ENCODE data around the gene CAMK2A. TPM values are rescaled to one million over a fixed set of nuclear protein-coding genes. Genes with fewer than 3 reads are reported as not detected.

The CAMK2A gene
- total and polyA plus RNA-seq, 4 donors, result 0.31 to 2.7 (median 1.0) TPM

DNA sequence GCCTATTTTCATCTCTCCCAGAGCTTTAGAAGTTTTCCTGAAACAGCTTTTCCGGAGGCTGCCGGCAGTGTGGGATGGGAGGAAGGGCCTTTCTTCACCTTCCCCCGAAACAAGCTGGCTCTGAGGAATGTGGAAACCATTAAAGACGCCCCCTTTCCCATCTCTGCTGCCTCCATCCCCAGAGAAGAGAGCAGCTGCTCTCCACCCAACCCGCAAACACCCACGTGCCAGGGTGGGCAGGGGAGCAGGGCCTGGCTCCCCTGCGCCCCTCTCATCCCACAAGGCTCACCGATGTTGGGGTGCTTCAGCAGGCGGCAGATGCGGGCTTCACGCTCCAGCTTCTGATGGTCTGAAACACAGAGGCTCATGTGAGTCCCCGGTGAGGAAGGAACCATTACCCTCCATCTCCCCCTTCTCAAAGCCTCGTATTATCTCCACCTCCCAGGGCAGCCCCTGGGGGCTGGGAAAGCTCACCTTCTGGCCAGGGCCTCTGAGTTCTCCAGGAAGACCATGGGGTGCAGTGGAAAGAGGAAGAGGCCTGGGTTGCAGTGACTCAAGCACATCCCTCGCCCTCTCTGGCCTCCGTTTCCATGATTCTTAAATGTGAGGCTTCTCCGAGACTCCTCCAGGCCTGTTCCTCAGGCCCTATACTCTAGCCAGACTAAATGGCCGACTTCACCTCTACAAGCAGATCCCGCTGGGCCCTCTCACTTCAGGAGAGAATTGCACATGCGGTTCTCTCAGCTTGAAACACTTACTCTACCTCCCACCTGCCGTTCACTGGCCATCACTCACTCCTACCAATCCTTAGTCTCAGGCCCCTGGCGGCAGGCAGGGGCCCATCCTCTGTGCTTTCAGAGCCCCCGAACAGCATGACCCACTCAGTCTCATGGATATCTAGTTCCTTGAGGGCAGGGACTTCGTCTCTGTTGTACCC is 24.6 kb downstream of the CAMK2A start:
- no peak for ATAC-seq (ENCODE audit: insufficient read depth, low FRiP score)
- Histone ChIP-seq H3K27ac (ENCODE audit: low read depth in 1 of 2, low read length in 1 of 2) (no peak overlapping the region), H3K27me3 (ENCODE audit: control insufficient read depth in 3 of 3, insufficient read depth in 3 of 3, low read length in 2 of 3) (no peaks in the 10 kb centered on the region), H3K9me3 (ENCODE audit: control insufficient read depth in 4 of 4, insufficient read depth in 3 of 4, low read length in 3 of 4) (peaks cover 0 to 2% (median 0%) of the 10 kb centered on the region in 4 donors), H3K36me3 (ENCODE audit: control insufficient read depth in 4 of 4, insufficient read depth in 4 of 4, low read length in 4 of 4) (peaks cover 0 to 5% (median 0%) of the 10 kb centered on the region in 4 donors), H3K4me1 (ENCODE audit: control insufficient read depth in 5 of 5, insufficient read depth in 5 of 5, low read length in 5 of 5) (peaks cover 0 to 23% (median 4%) of the 10 kb centered on the region in 5 donors), H3K9ac (ENCODE audit: insufficient read depth in 1 of 2, low read length in 2 of 2) (no peak overlapping the region), H3K4me3 (no peak overlapping the region)
- whole genome bisulfite sequencing, 2 donors, result 76 to 87% methylated on average over 23 of the region's 23 CpGs
- no peak for DNase-seq
- TF ChIP-seq, protein P1, sequence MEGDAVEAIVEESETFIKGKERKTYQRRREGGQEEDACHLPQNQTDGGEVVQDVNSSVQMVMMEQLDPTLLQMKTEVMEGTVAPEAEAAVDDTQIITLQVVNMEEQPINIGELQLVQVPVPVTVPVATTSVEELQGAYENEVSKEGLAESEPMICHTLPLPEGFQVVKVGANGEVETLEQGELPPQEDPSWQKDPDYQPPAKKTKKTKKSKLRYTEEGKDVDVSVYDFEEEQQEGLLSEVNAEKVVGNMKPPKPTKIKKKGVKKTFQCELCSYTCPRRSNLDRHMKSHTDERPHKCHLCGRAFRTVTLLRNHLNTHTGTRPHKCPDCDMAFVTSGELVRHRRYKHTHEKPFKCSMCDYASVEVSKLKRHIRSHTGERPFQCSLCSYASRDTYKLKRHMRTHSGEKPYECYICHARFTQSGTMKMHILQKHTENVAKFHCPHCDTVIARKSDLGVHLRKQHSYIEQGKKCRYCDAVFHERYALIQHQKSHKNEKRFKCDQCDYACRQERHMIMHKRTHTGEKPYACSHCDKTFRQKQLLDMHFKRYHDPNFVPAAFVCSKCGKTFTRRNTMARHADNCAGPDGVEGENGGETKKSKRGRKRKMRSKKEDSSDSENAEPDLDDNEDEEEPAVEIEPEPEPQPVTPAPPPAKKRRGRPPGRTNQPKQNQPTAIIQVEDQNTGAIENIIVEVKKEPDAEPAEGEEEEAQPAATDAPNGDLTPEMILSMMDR (IDR thresholded peaks at IDR 0.05; ENCODE audit: control extremely low read depth, extremely low read depth), result no peak

DNA sequence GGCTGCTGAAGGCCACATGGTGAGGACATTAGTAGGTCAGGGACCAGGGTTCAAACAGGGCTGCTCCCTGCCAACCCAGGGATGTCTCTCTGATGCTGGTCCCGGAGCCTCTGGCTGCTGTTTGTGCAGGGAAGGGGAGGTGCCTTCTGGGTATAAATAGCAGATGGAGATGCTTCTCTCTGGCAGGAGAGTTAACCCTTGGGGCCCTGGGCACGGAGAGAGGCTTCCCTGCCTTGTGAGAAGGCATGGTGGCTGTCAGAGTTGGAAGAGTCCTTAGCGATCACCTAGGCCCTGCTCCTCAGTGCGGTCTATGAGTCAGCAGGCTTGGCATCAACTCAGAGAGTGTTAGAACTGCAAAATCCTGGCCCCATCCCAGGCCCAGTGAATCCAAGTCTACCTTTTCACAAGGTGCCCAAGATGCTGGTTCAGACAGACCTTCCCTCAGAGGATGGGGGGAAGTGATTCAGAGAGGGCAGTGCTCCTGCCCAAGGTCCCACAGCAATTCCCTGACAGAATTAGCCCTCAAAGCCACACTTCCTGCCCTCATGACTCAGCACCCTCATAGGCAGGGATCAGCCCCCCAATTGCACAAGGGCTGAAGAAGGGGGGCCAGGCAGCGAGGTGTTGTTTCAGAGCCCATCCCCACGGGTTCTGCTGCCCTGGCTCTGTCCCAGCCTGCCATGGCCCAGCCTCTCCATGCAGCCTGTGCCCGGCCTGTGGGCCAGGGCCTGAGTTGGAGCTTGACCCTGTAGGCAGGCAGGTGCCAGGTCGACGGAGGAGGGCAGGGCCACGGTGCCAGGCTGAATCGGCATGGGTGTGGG is 25.6 kb downstream of the CAMK2A start:
- H3K4me1 ChIP-seq (ENCODE audit: control insufficient read depth in 5 of 5, insufficient read depth in 5 of 5, low read length in 5 of 5), result peaks cover 0 to 23% (median 4%) of the 10 kb centered on the region in 5 donors
- no peak overlapping the region for H3K27ac ChIP-seq (ENCODE audit: low read depth in 1 of 2, low read length in 1 of 2)
- no peaks in the 10 kb centered on the region for H3K27me3 ChIP-seq (ENCODE audit: control insufficient read depth in 3 of 3, insufficient read depth in 3 of 3, low read length in 2 of 3)
- peaks cover 0 to 5% (median 0%) of the 10 kb centered on the region in 4 donors for H3K36me3 ChIP-seq (ENCODE audit: control insufficient read depth in 4 of 4, insufficient read depth in 4 of 4, low read length in 4 of 4)
- H3K9ac ChIP-seq (ENCODE audit: insufficient read depth in 1 of 2, low read length in 2 of 2), result no peak overlapping the region
- TF ChIP-seq, protein P1 (IDR thresholded peaks at IDR 0.05; ENCODE audit: control extremely low read depth, extremely low read depth), result no peak
- WGBS, 2 donors, result 53 to 55% methylated on average over 11 of the region's 11 CpGs
- peak in 2 of 3 donors; percentile 30 to 41 for DNase-seq
- H3K9me3 ChIP-seq (ENCODE audit: control insufficient read depth in 4 of 4, insufficient read depth in 3 of 4, low read length in 3 of 4), result peaks cover 0 to 2% (median 0%) of the 10 kb centered on the region in 4 donors
- ATAC-seq (ENCODE audit: insufficient read depth, low FRiP score), result peak; percentile 51
- H3K4me3 ChIP-seq, result no peak overlapping the region

DNA sequence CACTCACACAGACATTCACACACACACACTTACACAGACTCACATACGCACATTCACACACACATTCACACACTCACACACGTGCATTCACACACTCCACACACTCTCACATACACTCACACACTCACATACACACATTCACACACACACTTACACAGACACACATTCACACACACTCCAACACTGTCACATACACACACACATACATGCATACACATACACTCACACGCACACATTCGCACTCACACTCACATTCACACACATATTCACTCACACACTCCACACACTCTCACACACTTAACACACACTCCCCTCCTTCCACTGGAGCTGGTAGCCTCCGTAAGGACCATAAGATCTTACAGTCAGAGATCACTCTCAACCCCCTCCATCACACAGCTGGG is 26.2 kb downstream of the CAMK2A start:
- TF ChIP-seq, protein P1 (IDR thresholded peaks at IDR 0.05; ENCODE audit: control extremely low read depth, extremely low read depth), result no peak
- no peak overlapping the region for H3K27ac ChIP-seq (ENCODE audit: low read depth in 1 of 2, low read length in 1 of 2)
- H3K9ac ChIP-seq (ENCODE audit: insufficient read depth in 1 of 2, low read length in 2 of 2), result no peak overlapping the region
- DNase-seq, result no peak
- peaks cover 0 to 2% (median 0%) of the 10 kb centered on the region in 4 donors for H3K9me3 ChIP-seq (ENCODE audit: control insufficient read depth in 4 of 4, insufficient read depth in 3 of 4, low read length in 3 of 4)
- H3K4me3 ChIP-seq, result no peak overlapping the region
- H3K4me1 ChIP-seq (ENCODE audit: control insufficient read depth in 5 of 5, insufficient read depth in 5 of 5, low read length in 5 of 5), result peaks cover 0 to 23% (median 4%) of the 10 kb centered on the region in 5 donors
- WGBS, 2 donors, result 86 to 88% methylated on average over 5 of the region's 5 CpGs
- no peaks in the 10 kb centered on the region for H3K27me3 ChIP-seq (ENCODE audit: control insufficient read depth in 3 of 3, insufficient read depth in 3 of 3, low read length in 2 of 3)
- H3K36me3 ChIP-seq (ENCODE audit: control insufficient read depth in 4 of 4, insufficient read depth in 4 of 4, low read length in 4 of 4), result peaks cover 0 to 5% (median 0%) of the 10 kb centered on the region in 4 donors
- ATAC-seq (ENCODE audit: insufficient read depth, low FRiP score), result no peak
